Neuronal stem cell (in vitro differentiated cells): ENCODE measurements around the gene GPATCH2.
"Not testable (repeated sequence)": the region's sequence is repeated elsewhere in the genome, so short reads cannot be mapped to it uniquely, and the experiment has no call there.

Experiments used
- DNase-seq: peaks from one replicate; pipeline ENCODE4 v3.0.0-alpha.2; 2013; ENCODE audit warnings: low spot score
- H2AFZ ChIP-seq: one replicate; pipeline ENCODE4 v1.6.1; 2013; ENCODE audit warnings: mild to moderate bottlenecking, low read length, inconsistent platforms
- H2AK5ac ChIP-seq: 2 replicates; pipeline ENCODE4 v1.6.1; 2013; ENCODE audit warnings: low read depth, mild to moderate bottlenecking, inconsistent platforms, low read length, moderate library complexity, mixed read lengths
- H2BK120ac ChIP-seq: 2 replicates; pipeline ENCODE4 v1.6.1; 2013; ENCODE audit warnings: low read depth, mild to moderate bottlenecking, inconsistent platforms, low read length, moderate library complexity, mixed read lengths
- H2BK12ac ChIP-seq: one replicate; pipeline ENCODE4 v1.6.1; 2013; ENCODE audit warnings: low read length, inconsistent platforms
- H2BK15ac ChIP-seq: 2 replicates; pipeline ENCODE4 v1.6.1; 2013; ENCODE audit warnings: mild to moderate bottlenecking, low read length, inconsistent platforms, mixed read lengths
- H2BK5ac ChIP-seq: one replicate; pipeline ENCODE4 v1.6.1; 2013; ENCODE audit warnings: inconsistent platforms, mild to moderate bottlenecking, low read length, moderate library complexity
- H3K14ac ChIP-seq: one replicate; pipeline ENCODE4 v1.6.1; 2013; ENCODE audit warnings: low read length, inconsistent platforms
- H3K18ac ChIP-seq: 2 replicates; pipeline ENCODE4 v1.6.1; 2013; ENCODE audit warnings: low read length, inconsistent platforms
- H3K23ac ChIP-seq: 2 replicates; pipeline ENCODE4 v1.6.1; 2013; ENCODE audit warnings: low read depth, mild to moderate bottlenecking, mixed read lengths, low read length, inconsistent platforms; ENCODE audit not compliant: poor library complexity
- H3K27ac ChIP-seq: replicated peaks from 3 replicates; pipeline ENCODE4 v1.5.1; 2013; ENCODE audit warnings: low read length, inconsistent platforms
- H3K27me3 ChIP-seq, 3 experiments: 2 replicates each; pipeline ENCODE4 v1.6.1; 2013; ENCODE audit warnings: low read length in 3 of 3, mild to moderate bottlenecking in 2 of 3, inconsistent platforms in 1 of 3, low read depth in 1 of 3, mixed read lengths in 1 of 3, moderate library complexity in 1 of 3; ENCODE audit not compliant: control insufficient read depth in 3 of 3, insufficient read depth in 3 of 3
- H3K36me3 ChIP-seq, 2 donors: replicated peaks in 1 of 2; 2 replicates each; pipeline ENCODE4 v1.6.1; 2013; ENCODE audit warnings: low read length in 2 of 2; ENCODE audit not compliant: control insufficient read depth in 2 of 2, insufficient read depth in 2 of 2
- H3K4ac ChIP-seq: 2 replicates; pipeline ENCODE4 v1.6.1; 2013; ENCODE audit warnings: inconsistent platforms, mild to moderate bottlenecking, low read length, moderate library complexity
- H3K4me1 ChIP-seq, 2 donors: 1 replicate in 1 of 2; 2 replicates in 1 of 2; pipeline ENCODE4 v1.6.1; 2013; ENCODE audit warnings: low read length in 2 of 2, low read depth in 1 of 2; ENCODE audit not compliant: control insufficient read depth in 2 of 2, insufficient read depth in 1 of 2
- H3K4me2 ChIP-seq: one replicate; pipeline ENCODE4 v1.6.1; 2013; ENCODE audit warnings: mild to moderate bottlenecking, low read length, inconsistent platforms; ENCODE audit not compliant: insufficient read depth, poor library complexity, severe bottlenecking
- H3K4me3 ChIP-seq, 2 donors: 2 replicates each; pipeline ENCODE4 v1.5.1; 2013; ENCODE audit warnings: low read length in 2 of 2, mild to moderate bottlenecking in 2 of 2, inconsistent platforms in 1 of 2, moderate library complexity in 1 of 2
- H3K79me1 ChIP-seq: one replicate; pipeline ENCODE4 v1.6.1; 2013; ENCODE audit warnings: low read depth, mild to moderate bottlenecking, inconsistent platforms, low read length, moderate library complexity
- H3K9ac ChIP-seq: one replicate; pipeline ENCODE4 v1.6.1; 2013; ENCODE audit warnings: mild to moderate bottlenecking, low read depth, low read length, inconsistent platforms; ENCODE audit not compliant: poor library complexity
- H3K9me3 ChIP-seq, 2 donors: replicated peaks in 1 of 2; 2 replicates each; pipeline versions ENCODE3 to v1.6.1; 2013; ENCODE audit warnings: low read length in 2 of 2, mild to moderate bottlenecking in 2 of 2, inconsistent platforms in 1 of 2, low read depth in 1 of 2, mixed read lengths in 1 of 2, moderate library complexity in 1 of 2; ENCODE audit not compliant: control insufficient read depth in 2 of 2, insufficient read depth in 1 of 2
- H4K8ac ChIP-seq: one replicate; pipeline ENCODE4 v1.6.1; 2013; ENCODE audit warnings: low read depth, mild to moderate bottlenecking, inconsistent platforms, low read length, moderate library complexity
- H4K91ac ChIP-seq: one replicate; pipeline ENCODE4 v1.6.1; 2013; ENCODE audit warnings: low read length, low read depth, mild to moderate bottlenecking, inconsistent platforms; ENCODE audit not compliant: poor library complexity
- WGBS, 2 donors: extraction: QIAGEN DNeasy Blood & Tissue Kit; methylation state at CpG; one replicate each; pipeline ENCODE4 v1.1.7; 2013; ENCODE audit warnings: missing lambda C conversion rate in 2 of 2, mixed read lengths in 1 of 2; ENCODE audit not compliant: insufficient read length in 2 of 2, insufficient replicate concordance in 1 of 2; ENCODE audit errors: extremely low coverage in 2 of 2; 5-methylcytosine and 5-hydroxymethylcytosine counted together

Gene GPATCH2

DNA sequence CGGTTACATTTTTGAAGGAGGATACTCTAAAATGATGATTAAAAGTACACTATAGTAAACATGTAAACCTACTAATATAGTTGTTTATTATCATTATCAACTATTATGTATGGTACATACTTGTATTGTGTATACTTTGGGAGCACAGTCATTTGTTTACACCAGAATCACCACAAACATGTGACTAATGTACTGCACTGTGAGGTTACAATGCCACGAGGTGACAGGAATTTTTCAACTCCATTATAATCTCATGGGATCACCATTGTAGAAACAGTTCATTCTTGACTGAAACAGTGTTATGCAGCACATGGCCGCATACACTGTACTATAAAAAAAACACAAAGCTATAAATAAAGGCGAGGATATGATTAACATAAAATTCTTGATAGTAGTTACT is 44.3 kb downstream of the GPATCH2 start:
- H3K9ac ChIP-seq, result no peak overlapping the region
- no CpG with 5 or more reads among the region's 4 CpGs for WGBS, 2 donors
- H3K36me3 ChIP-seq, result peaks cover 0 to 26% of the 10 kb centered on the region in 2 donors

DNA sequence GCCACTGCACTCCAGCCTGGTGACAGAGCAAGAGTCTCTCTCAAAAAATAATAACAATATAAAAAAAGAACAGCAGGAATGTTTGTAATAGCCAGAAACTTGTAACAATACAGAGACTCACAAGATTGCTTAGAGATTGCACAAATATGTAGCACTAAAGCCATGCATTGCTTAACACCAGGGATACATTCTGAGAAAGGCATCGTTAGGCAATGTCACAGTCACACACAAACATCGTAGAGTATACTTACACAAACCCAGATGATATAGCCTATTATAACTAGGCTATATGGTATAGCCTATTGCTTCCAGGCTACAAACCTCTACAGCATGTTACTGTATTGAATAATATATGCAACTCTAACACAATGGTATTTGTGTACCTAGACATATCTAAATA is 45.3 kb downstream of the GPATCH2 start:
- H2BK12ac ChIP-seq, result no peak overlapping the region
- peaks cover 0 to 26% of the 10 kb centered on the region in 2 donors for H3K36me3 ChIP-seq
- H3K4me1 ChIP-seq, result peaks cover 0 to 2% of the 10 kb centered on the region in 2 donors
- no peak overlapping the region for H2BK120ac ChIP-seq
- H2BK15ac ChIP-seq, result no peak overlapping the region
- no peak overlapping the region for H4K8ac ChIP-seq
- H3K9me3 ChIP-seq, result no peaks in the 10 kb centered on the region
- no peak overlapping the region for H3K9ac ChIP-seq
- WGBS, 2 donors, result no CpG with 5 or more reads among the region's 2 CpGs
- H3K4me2 ChIP-seq, result no peak overlapping the region
- H3K4ac ChIP-seq, result no peak overlapping the region
- no peak overlapping the region for H2AK5ac ChIP-seq
- H2BK5ac ChIP-seq, result no peak overlapping the region
- no peak overlapping the region for H3K14ac ChIP-seq
- DNase-seq, result no peak
- H4K91ac ChIP-seq, result no peak overlapping the region
- H3K27ac ChIP-seq, result no peak overlapping the region
- H3K23ac ChIP-seq, result no peak overlapping the region
- no peak overlapping the region for H2AFZ ChIP-seq
- no peak overlapping the region for H3K18ac ChIP-seq
- no peak overlapping the region for H3K4me3 ChIP-seq
- H3K27me3 ChIP-seq, result no peaks in the 10 kb centered on the region
- H3K79me1 ChIP-seq, result no peaks in the 10 kb centered on the region

More for the DNA sequence above, 44.3 kb downstream of the GPATCH2 start:
- Histone ChIP-seq H3K4me2 (no peak overlapping the region), H3K9me3 (no peaks in the 10 kb centered on the region), H3K27me3 (no peaks in the 10 kb centered on the region), H4K8ac (no peak overlapping the region), H2AFZ (no peak overlapping the region), H3K4me3 (no peak overlapping the region), H4K91ac (no peak overlapping the region), H2BK120ac (no peak overlapping the region), H3K4me1 (no peaks in the 10 kb centered on the region), H2BK5ac (no peak overlapping the region), H3K18ac (no peak overlapping the region), H3K23ac (no peak overlapping the region), H3K14ac (no peak overlapping the region), H2BK12ac (no peak overlapping the region), H3K79me1 (no peaks in the 10 kb centered on the region), H2AK5ac (no peak overlapping the region), H3K27ac (no peak overlapping the region), H2BK15ac (no peak overlapping the region), H3K4ac (no peak overlapping the region)
- no peak for DNase-seq

DNA sequence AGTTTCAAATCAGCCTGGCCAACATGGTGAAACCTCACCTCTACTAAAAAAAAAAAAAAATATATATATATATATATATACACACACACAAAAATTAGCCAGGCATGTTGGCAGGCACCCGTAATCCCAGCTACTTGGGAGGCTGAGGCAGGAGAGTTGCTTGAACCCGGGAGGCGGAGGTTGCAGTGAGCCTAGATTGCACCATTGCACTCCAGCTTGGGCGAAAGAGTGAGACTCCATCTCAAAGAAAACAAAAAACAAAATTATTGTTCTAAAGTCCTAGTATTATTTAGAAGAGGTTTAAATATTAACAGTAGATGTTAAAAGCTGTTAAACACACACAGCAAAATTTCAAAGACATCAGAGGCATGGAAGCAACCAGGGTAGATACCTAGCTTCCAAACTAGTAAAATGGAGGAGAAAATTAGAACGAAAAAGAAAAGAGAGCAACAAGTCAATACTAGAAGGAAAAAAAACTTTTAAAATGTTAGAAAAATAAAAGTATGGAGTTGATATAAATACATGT is 46.5 kb downstream of the GPATCH2 start:
- H3K9me3 ChIP-seq, H3K4me1 ChIP-seq, H3K27ac ChIP-seq, H3K79me1 ChIP-seq, H3K27me3 ChIP-seq, H3K4me2 ChIP-seq, H2BK120ac ChIP-seq, H2AFZ ChIP-seq, H3K9ac ChIP-seq, H3K4me3 ChIP-seq, H4K8ac ChIP-seq, H2BK5ac ChIP-seq, H3K4ac ChIP-seq, H2BK12ac ChIP-seq, H2AK5ac ChIP-seq, DNase-seq, H2BK15ac ChIP-seq, H3K23ac ChIP-seq, H4K91ac ChIP-seq, H3K14ac ChIP-seq, H3K18ac ChIP-seq: not testable (repeated sequence)
- H3K36me3 ChIP-seq, result peaks cover 0 to 26% of the 10 kb centered on the region in 2 donors
- WGBS, 2 donors, result no CpG with 5 or more reads among the region's 5 CpGs

DNA sequence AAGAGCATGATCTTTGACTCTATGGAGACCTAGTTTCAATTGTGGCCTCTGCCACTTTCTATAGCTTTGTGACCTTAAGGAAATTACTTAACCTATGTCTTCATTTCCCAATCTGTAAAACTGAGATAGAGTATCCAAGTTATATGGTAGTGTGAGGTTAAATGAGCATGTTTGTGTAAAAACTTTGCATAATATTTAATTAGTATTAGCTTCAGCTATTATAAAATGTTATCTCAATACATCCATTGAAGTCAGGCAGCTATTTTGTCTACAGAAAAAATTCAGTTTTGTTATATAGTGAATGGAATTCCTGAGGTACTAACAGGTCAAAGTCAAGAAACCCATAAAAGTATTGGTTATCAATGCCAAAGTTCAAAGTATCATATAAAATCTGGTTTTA is 53.6 kb downstream of the GPATCH2 start:
- Histone ChIP-seq H2AK5ac (no peak overlapping the region), H3K4me3 (no peak overlapping the region), H3K23ac (no peak overlapping the region), H3K18ac (no peak overlapping the region), H2BK12ac (no peak overlapping the region), H3K27me3 (no peaks in the 10 kb centered on the region), H2BK15ac (no peak overlapping the region), H2BK120ac (no peak overlapping the region), H3K9me3 (no peaks in the 10 kb centered on the region), H3K36me3 (peaks cover 0 to 3% of the 10 kb centered on the region in 2 donors), H4K91ac (no peak overlapping the region), H3K9ac (no peak overlapping the region), H2AFZ (no peak overlapping the region), H3K4me1 (peaks cover 0 to 2% of the 10 kb centered on the region in 2 donors), H3K14ac (no peak overlapping the region), H4K8ac (no peak overlapping the region), H3K79me1 (no peaks in the 10 kb centered on the region), H3K4me2 (no peak overlapping the region), H3K4ac (no peak overlapping the region), H2BK5ac (no peak overlapping the region), H3K27ac (no peak overlapping the region)
- no peak for DNase-seq
